ENCODE measurements around the gene SLC28A1.
"Not testable (repeated sequence)": the region's sequence is repeated elsewhere in the genome, so short reads cannot be mapped to it uniquely, and the experiment has no call there.

The SLC28A1 gene, protein sequence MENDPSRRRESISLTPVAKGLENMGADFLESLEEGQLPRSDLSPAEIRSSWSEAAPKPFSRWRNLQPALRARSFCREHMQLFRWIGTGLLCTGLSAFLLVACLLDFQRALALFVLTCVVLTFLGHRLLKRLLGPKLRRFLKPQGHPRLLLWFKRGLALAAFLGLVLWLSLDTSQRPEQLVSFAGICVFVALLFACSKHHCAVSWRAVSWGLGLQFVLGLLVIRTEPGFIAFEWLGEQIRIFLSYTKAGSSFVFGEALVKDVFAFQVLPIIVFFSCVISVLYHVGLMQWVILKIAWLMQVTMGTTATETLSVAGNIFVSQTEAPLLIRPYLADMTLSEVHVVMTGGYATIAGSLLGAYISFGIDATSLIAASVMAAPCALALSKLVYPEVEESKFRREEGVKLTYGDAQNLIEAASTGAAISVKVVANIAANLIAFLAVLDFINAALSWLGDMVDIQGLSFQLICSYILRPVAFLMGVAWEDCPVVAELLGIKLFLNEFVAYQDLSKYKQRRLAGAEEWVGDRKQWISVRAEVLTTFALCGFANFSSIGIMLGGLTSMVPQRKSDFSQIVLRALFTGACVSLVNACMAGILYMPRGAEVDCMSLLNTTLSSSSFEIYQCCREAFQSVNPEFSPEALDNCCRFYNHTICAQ

DNA sequence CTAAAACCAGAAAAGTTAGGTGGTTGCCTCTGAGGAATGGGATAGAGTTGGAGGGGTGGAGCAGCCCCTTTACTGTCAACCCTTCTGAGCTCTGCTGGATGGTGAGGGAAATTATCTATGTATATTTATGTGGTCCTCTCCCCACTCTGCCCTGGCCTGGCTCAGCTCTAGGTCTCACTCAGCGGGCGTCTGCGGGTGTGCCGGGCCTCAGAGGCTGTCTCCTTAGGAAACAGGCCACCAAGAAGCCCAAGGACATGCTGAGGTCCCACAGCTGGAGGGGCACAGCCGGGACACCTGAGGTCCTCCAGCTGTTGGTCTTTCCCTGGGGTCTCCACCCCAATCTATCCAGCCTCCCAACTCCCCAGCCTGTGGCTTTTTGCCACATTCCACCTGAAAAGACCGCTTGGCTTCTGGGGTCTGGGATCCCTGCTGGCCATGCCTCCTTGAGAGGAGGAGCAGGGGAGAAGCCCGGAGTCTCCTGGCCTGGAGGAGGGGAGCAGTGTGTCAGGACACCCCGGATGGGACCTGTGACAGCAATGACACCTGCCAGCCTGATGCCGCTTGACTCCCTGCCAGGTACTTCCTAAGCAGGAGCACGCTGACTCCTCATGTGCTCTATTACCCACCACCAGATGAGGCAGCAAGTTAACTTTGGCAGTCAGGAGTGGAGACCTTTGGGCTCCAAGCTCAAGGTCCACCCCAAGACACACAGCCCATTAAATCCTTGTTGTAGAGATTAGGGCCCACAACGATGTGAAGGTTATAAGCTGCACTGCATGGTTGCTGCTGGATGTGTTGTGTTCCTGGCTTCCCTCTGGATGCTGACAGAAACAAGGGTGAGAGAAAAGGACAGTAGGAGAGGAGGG lies at the start of gene SLC28A1:
Gene SLC28A1 (plus strand): TSS at position 747 of the 866 bp plus-strand sequence. CDS start 3,099 bp downstream, outside the sequence.
- no peak for DNase-seq

DNA sequence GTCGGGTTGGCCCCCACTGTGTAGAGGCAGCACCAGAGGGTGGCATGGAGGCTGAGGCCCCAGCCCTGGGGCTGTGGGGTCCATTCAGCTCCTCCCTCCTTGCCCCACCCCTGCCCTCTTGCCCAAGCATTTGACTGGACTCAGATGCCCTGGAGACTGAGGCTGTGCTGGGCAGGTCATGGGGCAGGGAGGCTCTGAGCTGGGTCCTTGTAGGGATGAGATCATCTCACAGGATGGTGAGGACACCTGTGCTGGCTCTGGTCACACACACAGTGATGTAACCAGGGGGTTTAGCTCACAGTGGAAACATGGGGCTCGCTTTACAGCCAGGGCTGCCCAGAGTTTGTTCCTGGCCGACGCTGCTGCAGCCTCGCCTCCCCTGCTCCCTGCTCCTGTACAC lies 49.5 kb upstream of the SLC28A1 start:
- DNase-seq = no peak

DNA sequence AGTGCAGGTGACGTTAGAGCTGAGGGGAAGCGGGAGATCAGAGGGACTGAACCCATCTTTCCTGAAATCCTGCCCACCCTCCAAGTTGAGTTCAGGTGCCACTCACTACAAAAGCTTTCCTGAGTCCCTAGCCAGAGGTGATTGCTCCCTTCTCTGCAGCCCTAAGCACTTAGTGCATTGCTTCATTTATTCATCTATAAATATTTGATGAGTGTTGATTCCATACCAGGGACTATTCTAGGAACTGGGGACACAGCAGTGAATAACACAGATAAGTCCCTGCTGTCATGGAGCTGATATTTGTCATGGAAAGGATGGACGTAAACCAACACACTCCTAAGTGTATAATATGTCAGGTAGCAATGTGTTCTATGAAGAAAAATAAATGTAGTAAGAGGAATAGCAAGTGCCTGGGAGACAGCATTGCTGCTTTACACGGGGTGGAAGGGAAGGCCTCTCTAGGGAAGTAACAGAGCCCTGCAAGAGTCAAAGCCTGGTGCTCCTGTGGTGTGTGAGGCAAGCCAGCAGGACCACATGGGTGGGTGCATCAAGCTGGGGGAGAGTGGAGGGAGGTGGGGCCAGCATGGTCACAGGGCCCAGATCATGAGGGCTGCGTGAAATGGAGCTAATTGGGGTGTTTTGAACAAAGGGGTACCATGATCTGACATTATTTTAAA lies 48.7 kb upstream of the SLC28A1 start:
- DNase-seq = no peak

DNA sequence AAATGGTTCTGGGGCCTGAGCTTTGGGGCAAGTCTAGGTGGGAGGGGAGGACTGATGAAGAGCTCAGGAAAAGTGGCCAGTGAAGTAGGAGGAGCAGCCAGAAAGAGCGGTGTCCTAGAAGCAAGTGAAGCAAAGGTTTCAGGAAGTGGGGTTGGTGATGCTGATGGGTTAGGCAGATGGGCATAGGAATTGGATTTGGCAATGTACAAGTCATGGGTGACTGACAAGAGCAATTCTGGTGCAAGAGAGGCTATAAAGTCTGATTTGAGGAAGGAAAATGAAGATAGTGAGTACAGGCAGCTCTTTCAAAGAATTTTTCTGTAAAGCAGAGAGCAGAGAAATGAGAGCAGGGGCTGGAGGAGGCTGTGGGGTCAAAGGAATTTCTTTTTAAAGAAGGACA lies 47.6 kb upstream of the SLC28A1 start:
- DNase-seq = no peak

DNA sequence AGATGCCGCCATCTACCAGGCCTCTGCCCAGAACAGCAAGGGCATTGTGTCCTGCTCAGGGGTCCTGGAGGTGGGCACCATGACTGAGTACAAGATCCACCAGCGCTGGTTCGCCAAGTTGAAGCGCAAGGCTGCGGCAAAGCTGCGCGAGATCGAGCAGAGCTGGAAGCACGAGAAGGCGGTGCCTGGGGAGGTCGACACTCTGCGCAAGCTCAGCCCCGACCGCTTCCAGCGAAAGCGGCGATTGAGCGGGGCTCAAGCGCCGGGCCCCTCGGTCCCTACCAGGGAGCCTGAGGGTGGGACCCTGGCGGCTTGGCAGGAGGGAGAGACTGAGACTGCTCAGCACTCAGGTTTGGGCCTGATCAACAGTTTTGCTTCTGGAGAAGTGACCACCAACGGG lies 44.7 kb upstream of the SLC28A1 start:
- DNase-seq = no peak

DNA sequence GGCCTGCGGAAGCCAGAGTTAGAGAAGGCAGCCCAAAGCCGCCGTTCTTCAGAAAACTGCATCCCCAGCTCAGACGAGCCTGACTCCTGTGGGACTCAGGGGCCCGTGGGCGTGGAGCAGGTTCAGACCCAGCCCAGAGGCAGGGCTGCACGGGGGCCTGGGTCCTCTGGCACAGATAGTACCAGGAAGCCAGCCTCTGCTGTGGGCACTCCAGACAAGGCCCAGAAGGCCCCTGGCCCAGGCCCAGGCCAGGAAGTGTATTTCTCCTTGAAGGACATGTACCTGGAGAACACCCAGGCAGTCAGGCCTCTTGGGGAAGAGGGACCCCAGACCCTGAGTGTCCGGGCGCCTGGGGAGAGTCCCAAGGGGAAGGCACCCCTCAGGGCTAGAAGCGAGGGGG lies 44.2 kb upstream of the SLC28A1 start:
- no peak for DNase-seq

DNA sequence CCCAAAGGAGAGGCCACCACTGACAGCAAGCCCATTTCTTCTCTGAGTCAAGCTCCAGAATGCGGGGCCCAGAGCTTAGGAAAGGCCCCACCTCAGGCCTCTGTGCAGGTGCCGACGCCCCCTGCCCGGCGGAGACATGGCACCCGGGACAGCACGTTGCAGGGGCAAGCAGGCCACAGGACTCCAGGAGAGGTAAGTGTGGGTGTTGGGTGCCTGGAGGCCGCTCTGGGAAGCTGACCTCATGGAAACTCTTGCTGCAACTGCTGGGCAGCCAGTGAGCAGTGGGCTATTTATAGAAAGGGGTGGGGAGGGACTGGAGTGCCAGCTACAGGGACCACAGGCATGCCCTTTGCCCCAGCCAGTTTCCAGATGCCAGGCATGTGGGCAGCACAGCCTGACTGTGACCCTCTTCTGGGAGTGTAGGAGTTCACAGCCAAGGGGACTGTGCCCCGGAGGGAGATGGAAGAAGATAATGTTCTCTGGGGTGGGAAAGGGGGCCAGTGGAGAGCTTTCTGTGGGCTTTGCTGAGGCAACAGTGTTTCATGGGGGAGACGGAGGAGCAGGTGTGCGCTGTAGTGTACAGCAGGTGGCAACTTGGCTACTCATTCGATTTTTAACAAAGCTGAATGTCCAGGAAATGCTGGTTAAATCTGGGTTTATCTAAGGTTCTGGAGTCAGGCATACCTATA lies 43.6 kb upstream of the SLC28A1 start:
- no peak for DNase-seq

DNA sequence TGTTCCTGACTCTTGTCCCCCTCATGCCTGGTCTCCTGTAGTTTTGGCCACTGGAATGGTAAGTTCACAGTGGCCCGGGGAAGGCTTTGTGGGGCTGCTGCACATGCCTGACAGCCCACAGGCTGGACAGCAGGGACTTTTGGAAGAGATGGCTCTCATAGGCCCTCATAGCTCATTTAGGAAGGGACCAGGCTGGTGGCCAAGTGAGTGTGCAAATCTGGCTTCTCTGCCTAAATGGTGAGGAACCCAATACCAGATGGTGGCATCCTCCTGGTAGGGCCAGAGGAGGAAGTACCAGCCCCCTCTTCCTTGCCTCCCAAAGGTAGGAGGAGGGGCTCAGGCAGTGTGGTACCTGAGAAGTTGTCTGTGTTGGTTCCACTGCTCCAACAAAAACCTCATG lies 41.7 kb upstream of the SLC28A1 start:
- no peak for DNase-seq

DNA sequence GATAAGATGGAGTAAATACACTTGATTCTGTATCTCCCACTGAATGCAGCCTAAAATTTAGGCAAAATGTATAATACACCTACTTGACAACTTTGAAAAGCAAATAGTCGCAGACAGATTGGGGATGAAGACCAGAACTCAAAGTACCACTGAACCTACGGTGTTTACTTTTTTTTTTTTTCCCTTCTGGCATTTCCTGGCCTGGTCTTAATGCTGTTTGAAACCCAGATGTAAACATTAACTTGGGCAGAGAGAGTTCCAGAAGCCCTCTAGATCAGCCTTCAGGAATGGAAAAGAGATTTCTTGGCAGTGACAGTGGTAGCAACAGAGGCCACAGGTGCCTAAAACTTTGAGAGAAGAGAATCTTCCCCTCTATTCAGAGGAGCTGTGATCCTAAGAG lies 39.5 kb upstream of the SLC28A1 start:
- DNase-seq = no peak

DNA sequence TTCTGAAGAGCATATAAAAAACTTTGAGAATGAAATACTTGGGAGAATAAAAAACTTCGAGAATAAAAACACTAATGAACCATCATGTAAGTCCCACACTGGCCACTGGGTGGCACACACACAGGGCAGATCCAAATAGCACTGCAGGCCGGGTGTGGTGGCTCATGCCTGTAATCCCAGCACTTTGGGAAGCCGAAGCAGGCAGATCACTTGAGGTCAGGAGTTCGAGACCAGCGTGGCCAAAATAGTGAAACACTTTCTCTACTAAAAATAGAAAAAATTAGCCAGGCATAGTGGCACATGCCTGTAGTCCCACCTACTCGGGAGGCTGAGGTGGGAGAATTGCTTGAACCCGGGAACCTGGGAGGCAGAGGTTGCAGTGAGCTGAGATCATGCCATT lies 38.8 kb upstream of the SLC28A1 start:
- DNase-seq = not testable (repeated sequence)

DNA sequence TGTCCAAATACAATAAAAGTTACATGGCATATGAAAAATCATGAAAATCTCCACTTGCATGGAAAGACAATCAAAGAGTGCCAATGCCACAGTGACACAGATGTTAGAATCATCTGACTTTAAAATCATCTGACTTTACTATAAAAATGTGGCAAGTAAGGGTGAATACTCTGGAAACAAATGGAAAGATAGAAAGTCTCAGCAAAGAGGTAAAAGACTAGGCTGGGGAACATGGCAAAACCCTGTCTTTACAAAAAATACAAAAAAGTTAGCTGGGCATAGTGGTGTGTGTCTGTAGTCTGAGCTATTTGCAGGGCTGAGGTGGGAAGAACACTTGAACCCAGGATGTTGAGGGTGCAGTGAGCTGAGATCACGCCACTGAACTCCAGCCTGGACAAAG lies 38.2 kb upstream of the SLC28A1 start:
- DNase-seq = no peak

DNA sequence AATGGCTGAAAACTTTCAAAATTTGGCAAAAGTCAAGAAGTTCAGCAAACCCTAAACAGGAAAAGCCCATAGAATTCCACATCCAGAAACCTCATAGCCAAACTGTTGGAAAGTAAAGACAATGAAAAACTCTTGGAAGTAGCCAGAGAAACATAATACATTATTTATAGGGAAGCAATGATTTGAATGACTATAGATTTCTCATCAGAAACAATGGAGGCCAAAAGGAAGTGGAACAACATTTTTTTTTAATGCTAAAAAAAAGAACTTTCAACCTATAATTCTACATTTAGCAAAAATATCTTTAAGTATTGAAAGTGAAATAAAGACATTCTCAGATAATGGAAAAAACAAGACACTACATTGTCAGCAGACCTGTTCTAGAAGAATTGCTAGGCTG lies 37.1 kb upstream of the SLC28A1 start:
- DNase-seq = no peak

DNA sequence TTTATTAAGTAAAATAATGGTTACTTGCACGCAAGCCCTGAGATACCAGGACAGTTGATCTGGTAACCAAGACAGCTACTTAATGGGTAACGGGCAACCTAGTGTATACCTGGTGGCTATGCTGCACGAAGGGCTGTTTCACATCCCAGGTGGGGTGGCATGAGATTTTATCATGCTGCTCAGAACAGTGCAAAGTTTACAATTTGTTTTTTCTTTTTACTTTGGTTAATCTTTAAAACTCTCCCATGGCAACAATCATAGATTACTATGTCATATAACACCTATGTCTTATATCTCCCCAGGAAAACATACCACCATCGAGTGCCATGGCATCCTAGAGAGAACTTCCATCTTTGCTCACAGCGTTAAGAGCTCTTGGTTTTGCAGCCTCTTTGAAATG lies 32.2 kb upstream of the SLC28A1 start:
- DNase-seq = no peak

DNA sequence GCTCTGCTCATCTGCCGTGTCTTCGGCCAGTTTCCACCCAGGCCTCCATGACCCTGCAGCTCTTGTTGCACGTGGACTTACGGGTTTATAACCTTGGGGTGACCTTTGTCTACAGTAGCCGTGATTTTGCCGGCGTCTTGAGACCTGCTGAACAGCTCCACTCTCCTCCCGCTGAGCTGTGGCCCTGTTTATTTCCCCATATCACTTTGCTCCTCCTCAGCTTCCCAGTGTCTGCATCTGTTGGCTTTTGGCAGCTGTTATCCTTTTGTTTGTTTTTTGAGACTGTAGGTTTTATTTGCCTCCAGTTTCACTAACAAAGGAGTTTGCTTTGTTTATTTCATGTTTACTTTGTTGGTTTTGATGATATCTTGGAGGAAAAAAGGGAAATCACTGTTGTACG lies 29.3 kb upstream of the SLC28A1 start:
- DNase-seq = peak; percentile 34

DNA sequence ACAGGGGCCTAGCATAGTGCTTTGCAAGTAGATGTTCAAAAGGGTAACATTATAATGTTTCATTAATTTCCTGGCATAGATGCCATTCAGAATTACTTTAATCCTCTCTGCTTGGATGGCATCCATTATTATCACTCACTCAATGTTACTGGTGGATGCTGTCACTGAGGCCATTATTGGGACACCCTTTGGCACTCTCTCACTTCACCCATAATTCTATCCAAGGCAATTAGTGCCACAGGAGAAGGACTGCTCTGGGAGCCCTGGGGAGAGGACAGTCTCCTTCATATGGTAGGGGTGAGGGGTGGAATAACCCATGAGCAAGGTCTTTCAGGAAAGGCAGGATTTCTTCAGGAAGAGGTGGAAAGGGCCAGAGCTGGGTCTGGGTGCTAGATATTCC lies 28.7 kb upstream of the SLC28A1 start:
- no peak for DNase-seq

DNA sequence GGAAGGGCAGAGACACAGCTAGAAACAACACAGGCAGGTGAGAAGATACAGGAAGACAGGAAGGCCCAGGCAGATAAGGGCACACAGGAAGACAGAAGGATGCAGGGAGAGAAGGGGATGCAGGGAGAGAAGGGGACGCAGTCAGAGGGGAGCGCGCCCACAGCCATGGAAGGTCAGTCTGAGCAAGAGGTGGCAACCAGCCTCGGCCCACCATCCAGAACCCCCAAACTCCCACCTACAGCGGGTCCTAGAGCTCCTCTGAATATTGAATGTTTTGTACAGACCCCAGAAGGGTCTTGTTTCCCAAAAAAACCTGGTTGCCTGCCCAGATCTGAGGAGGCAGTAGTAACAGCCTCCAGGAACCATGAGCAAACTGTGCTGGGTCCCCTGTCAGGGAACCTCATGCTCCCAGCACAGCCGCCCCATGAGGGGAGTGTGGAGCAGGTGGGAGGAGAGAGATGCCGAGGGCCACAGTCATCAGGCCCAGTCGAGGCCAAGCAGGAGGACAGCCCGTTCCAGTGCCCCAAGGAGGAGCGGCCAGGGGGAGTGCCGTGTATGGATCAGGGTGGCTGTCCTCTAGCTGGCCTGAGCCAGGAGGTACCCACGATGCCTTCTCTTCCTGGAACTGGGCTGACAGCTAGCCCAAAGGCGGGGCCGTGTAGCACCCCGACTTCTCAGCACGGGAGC lies 27.6 kb upstream of the SLC28A1 start:
- DNase-seq = no peak

DNA sequence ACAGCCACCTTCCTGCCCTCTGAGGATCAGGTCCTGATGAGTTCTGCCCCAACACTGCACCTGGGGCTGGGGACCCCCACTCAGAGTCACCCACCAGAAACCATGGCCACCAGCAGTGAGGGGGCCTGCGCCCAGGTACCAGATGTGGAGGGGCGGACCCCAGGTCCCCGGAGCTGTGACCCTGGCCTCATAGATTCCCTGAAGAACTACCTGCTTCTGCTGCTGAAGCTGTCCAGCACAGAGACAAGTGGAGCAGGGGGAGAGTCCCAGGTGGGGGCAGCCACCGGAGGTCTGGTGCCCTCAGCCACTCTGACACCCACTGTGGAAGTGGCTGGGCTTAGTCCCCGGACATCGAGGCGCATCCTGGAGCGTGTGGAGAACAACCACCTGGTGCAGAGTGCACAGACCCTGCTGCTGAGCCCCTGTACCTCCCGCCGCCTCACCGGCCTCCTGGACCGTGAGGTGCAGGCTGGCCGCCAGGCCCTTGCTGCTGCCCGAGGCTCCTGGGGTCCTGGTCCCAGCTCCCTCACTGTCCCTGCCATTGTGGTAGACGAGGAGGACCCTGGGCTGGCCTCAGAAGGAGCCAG lies 27.0 kb upstream of the SLC28A1 start:
- no peak for DNase-seq

DNA sequence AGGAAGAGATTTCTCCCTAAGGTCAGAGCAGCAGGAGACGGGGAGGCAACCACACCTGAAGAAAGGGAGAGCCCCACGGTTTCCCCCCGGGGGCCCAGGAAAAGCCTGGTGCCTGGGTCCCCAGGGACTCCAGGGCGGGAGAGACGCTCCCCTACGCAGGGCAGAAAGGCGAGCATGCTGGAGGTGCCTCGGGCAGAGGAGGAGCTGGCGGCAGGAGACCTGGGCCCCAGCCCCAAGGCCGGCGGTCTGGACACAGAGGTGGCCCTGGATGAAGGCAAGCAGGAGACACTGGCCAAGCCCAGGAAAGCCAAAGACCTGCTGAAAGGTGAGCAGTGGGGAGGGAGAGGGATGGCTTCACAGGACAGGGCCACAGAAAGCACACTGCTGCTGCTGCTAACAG lies 26.2 kb upstream of the SLC28A1 start:
- DNase-seq = no peak

DNA sequence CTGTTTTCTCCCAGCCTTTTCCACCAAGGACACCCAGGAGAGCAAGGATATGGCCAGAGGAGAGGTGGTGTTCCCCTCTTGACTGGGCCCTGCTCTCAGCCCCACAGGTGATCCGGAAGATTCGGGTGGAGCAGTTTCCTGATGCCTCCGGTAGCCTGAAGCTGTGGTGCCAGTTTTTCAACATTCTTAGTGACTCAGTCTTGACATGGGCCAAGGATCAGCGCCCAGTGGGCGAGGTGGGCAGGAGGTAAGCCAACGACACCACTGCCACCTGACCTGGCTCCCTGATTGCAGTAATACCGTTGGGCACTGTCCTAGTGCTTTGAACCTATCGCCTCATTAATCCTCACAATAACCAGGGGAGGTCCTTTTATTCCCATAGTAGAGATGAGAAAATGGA lies 25.3 kb upstream of the SLC28A1 start:
- no peak for DNase-seq

DNA sequence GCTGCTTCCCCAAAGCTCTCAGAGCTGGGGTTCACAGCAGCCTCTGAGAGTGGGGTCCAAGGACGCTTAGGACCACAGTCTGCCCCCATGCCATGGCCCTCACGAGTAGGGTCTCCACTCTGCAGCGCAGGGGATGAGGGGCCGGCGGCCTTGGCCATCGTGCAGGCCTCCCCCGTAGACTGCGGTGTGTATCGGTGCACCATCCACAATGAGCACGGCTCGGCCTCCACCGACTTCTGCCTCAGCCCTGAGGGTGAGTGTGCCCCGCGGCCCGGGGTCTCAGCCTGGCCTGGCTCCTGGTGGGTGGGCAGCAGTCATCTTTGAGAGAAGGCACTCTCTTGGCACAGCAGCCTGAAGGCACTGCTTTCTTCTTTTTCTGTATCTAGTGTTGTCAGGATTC lies 24.8 kb upstream of the SLC28A1 start:
- DNase-seq = no peak

DNA sequence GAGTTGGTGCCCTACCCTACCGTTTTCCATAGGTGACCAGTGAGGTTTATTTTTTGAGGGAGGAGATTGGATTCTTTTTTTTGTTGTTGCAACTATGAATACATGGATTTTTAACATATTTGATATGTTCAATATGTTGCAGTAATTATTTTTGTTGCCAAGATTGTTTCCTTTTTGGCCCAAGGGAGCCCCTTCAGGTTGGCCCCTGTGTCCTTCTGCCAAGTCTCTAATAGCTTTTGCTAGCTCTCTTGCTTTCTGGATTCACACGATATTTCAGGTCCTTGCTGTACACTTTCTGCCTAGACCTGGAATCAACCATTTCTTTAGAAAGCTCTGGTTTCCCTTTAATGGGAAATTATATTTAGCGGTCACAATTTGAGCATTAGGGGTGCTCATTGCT lies 22.7 kb upstream of the SLC28A1 start:
- no peak for DNase-seq
